Measurements from ENCODE around the gene SAT2. TPM values are rescaled to one million over a fixed set of nuclear protein-coding genes. Genes with fewer than 3 reads are reported as not detected.
"Not testable (repeated sequence)": the region's sequence is repeated elsewhere in the genome, so short reads cannot be mapped to it uniquely, and the experiment has no call there.

Gene SAT2
- total RNA-seq, 6 donors from 2014 or later = 66.4 to 155 (median 81.3) TPM

DNA sequence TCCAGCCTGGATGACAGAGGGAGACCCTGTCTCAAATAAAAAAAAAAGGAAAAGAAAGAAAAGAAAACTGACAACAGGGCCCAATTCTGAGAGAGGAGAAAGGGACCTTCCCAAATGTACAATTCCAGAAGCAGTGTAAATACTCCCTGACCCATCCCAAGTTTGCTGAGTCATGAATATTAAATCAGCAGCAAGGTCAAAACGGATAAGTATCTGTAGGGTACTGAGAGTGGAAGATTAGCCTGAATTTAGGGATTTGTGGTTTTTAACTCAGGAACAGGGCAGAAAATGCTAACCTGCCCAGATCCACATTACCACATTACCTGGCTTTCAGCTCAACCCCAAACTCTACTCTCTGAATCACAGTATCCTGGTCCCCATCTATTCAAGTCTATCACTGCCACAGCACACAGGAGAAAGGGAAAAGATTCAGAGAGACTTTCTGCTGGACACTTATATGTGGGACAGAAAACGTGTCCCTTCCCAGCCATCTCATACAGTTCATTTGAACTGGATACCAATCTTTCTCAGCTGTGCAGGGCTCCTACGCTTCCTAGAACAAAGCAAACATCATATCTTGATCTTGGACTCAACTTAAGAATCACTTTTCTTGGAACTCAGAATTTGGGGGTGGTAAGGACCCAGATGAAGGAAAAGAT, 15.9 kb downstream of the SAT2 start:
- ATAC-seq (ENCODE audit: low FRiP score in 2 of 2) (no peak), DNase-seq (no peak)
- no peak overlapping the region for H3K27ac ChIP-seq
- H3K27me3 ChIP-seq = no peaks in the 10 kb centered on the region
- no peak for TF ChIP-seq POLR2AphosphoS5 (IDR thresholded peaks at IDR 0.05)
- no peak for TF ChIP-seq EP300 (IDR thresholded peaks at IDR 0.05)
- no peak for TF ChIP-seq POLR2A (IDR thresholded peaks at IDR 0.05)
- TF ChIP-seq, protein P1, sequence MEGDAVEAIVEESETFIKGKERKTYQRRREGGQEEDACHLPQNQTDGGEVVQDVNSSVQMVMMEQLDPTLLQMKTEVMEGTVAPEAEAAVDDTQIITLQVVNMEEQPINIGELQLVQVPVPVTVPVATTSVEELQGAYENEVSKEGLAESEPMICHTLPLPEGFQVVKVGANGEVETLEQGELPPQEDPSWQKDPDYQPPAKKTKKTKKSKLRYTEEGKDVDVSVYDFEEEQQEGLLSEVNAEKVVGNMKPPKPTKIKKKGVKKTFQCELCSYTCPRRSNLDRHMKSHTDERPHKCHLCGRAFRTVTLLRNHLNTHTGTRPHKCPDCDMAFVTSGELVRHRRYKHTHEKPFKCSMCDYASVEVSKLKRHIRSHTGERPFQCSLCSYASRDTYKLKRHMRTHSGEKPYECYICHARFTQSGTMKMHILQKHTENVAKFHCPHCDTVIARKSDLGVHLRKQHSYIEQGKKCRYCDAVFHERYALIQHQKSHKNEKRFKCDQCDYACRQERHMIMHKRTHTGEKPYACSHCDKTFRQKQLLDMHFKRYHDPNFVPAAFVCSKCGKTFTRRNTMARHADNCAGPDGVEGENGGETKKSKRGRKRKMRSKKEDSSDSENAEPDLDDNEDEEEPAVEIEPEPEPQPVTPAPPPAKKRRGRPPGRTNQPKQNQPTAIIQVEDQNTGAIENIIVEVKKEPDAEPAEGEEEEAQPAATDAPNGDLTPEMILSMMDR (IDR thresholded peaks at IDR 0.05) = no peak
- no peaks in the 10 kb centered on the region for H3K9me3 ChIP-seq
- no peak overlapping the region for H3K4me3 ChIP-seq
- 51 to 59% methylated on average over 3 of the region's 3 CpGs for WGBS, 2 donors
- peaks cover 0 to 4% (median 1%) of the 10 kb centered on the region in 4 donors for H3K36me3 ChIP-seq
- H3K4me1 ChIP-seq = peaks cover 24 to 35% (median 34%) of the 10 kb centered on the region in 4 donors

DNA sequence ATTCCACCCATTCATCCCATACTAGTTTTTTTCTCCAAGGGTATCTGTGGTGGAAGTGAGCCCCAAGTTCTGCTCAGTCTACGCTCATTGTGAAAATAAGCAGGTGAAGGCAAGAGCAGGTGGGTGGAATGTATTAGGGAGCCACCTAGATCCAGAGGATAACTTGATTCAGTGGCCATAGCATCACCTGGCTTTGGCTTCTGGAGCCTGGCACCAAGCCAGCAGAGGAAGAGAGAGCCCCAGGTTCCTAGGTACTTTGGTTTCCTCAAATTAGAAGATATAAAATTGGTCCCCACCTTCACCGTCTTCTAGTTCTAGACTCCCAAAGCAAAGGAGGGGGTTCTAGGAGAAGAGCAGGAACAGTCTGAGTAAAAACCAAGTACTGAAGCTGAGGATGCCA, 17.0 kb downstream of the SAT2 start:
- Histone ChIP-seq H3K9me3 (no peaks in the 10 kb centered on the region), H3K4me1 (peaks cover 24 to 35% (median 34%) of the 10 kb centered on the region in 4 donors), H3K27ac (no peak overlapping the region), H3K27me3 (no peaks in the 10 kb centered on the region), H3K4me3 (no peak overlapping the region), H3K36me3 (peaks cover 0 to 10% (median 6%) of the 10 kb centered on the region in 4 donors)
- ATAC-seq (ENCODE audit: low FRiP score in 2 of 2) (no peak), DNase-seq (no peak)
- 98 to 100% methylated on average over 2 of the region's 2 CpGs for WGBS, 2 donors
- no peak for TF ChIP-seq POLR2AphosphoS5 (IDR thresholded peaks at IDR 0.05)
- TF ChIP-seq, protein P1 (IDR thresholded peaks at IDR 0.05) = no peak
- TF ChIP-seq EP300 (IDR thresholded peaks at IDR 0.05) = no peak
- no peak for TF ChIP-seq POLR2A (IDR thresholded peaks at IDR 0.05)

DNA sequence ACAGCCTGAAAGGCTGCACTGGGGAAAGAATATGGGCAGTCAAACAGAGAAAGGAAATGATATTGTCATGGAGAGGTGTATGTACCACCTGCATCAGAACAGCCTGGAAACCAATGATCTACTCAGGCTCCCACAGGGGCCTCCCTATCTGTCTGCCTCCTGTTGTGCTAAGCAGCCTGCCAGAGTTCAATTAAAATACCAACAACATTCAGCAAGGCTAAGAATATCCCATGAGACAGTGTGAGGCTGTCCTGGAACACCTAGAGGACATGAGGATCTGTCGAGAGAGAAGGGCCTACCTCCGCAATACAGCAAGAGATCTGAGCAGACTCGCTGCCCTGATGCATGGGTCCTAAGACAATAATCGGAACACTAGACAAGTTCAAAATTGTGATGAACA, 21.3 kb downstream of the SAT2 start:
- DNase-seq (no peak), ATAC-seq (ENCODE audit: low FRiP score in 2 of 2) (no peak)
- H3K4me3 ChIP-seq = no peak overlapping the region
- H3K27ac ChIP-seq = no peak overlapping the region
- no peaks in the 10 kb centered on the region for H3K27me3 ChIP-seq
- WGBS, 2 donors = 95 to 97% methylated on average over 4 of the region's 4 CpGs
- peaks cover under 1 to 6% (median 4%) of the 10 kb centered on the region in 4 donors for H3K4me1 ChIP-seq
- TF ChIP-seq, protein P1 (IDR thresholded peaks at IDR 0.05) = no peak
- TF ChIP-seq POLR2A (IDR thresholded peaks at IDR 0.05) = no peak
- no peak for TF ChIP-seq EP300 (IDR thresholded peaks at IDR 0.05)
- no peak for TF ChIP-seq POLR2AphosphoS5 (IDR thresholded peaks at IDR 0.05)
- no peaks in the 10 kb centered on the region for H3K9me3 ChIP-seq
- H3K36me3 ChIP-seq = peaks cover 32 to 54% (median 48%) of the 10 kb centered on the region in 4 donors

GRCh38 chr17:7597561-7597960, 30.1 kb downstream of the SAT2 start:
- WGBS, 2 donors = 59 to 92% methylated on average over 2 to 5 of the region's 5 CpGs

DNA sequence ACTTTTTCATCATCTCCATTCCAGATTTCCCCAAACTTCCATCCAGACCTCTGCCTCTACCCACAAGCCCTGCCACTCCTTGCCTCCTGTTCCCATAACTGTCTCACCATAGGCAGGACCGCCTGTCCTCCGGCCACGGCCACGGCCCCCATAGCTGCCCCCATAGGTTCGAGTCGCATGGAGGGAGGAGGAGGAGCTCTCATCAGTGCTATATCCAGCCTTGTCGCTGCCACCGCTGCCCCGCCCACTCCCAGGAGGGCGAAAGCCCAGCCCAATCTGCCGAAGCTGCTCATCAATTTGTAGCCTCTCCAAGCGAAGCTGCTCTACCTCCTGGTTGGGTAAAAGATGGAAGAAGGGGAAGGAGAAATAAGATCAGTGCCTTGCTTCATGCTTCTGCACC, 34.3 kb downstream of the SAT2 start:
- Histone ChIP-seq H3K9me3 (no peaks in the 10 kb centered on the region), H3K27me3 (no peaks in the 10 kb centered on the region), H3K27ac (no peak overlapping the region), H3K36me3 (peaks cover 32 to 87% (median 77%) of the 10 kb centered on the region in 4 donors), H3K4me3 (no peak overlapping the region), H3K4me1 (peaks cover 10 to 13% (median 11%) of the 10 kb centered on the region in 4 donors)
- WGBS, 2 donors = 90 to 93% methylated on average over 12 of the region's 12 CpGs
- ATAC-seq (ENCODE audit: low FRiP score in 2 of 2) (no peak), DNase-seq (peak in 1 of 2 donors; percentile 82)
- TF ChIP-seq EP300 (IDR thresholded peaks at IDR 0.05) = no peak
- TF ChIP-seq, protein P1 (IDR thresholded peaks at IDR 0.05) = no peak
- TF ChIP-seq POLR2A (IDR thresholded peaks at IDR 0.05) = no peak
- no peak for TF ChIP-seq POLR2AphosphoS5 (IDR thresholded peaks at IDR 0.05)

More at GRCh38 chr17:7597561-7597960, 30.1 kb downstream of the SAT2 start:
- not testable (repeated sequence) for H3K4me1 ChIP-seq; H3K9me3 ChIP-seq; ATAC-seq (ENCODE audit: low FRiP score in 2 of 2); H3K27me3 ChIP-seq; H3K4me3 ChIP-seq; H3K27ac ChIP-seq; DNase-seq
- peaks cover 42 to 97% (median 94%) of the 10 kb centered on the region in 4 donors for H3K36me3 ChIP-seq
